Smooth muscle cell (in vitro differentiated cells): Measurements from ENCODE around the gene SGMS2. TPM values are rescaled to one million over a fixed set of nuclear protein-coding genes. Genes with fewer than 3 reads are reported as not detected.

Experiments
- DNase-seq: peaks from one replicate; lab custom pipeline; 2025; ENCODE audit not compliant: unreplicated experiment; lab: John Stamatoyannopoulos, UW
- H2AFZ ChIP-seq: fragments of 200-600 bp; sonication (generic); 2 replicates; pipeline ENCODE4 v1.6.0; 2016; ENCODE audit warnings: antibody characterized with exemption, low read depth, mild to moderate bottlenecking
- H3F3A ChIP-seq: fragments of 200-600 bp; sonication (generic); 2 replicates; pipeline ENCODE4 v1.6.0; 2017; ENCODE audit warnings: antibody characterized with exemption, low read depth
- H3K27ac ChIP-seq: fragments of 200-600 bp; sonication (generic); 2 replicates; pipeline ENCODE4 v1.5.1; 2016; ENCODE audit warnings: low read depth, mild to moderate bottlenecking
- H3K27me3 ChIP-seq: fragments of 200-600 bp; sonication (generic); 2 replicates; pipeline ENCODE4 v1.6.1; 2016; ENCODE audit warnings: low read depth, mild to moderate bottlenecking
- H3K36me3 ChIP-seq: fragments of 200-600 bp; sonication (generic); 2 replicates; pipeline ENCODE4 v1.5.1; 2016; ENCODE audit warnings: low read depth
- H3K4me1 ChIP-seq: fragments of 200-600 bp; sonication (generic); 2 replicates; pipeline ENCODE4 v1.5.1; 2016; ENCODE audit warnings: low read depth
- H3K4me2 ChIP-seq: fragments of 200-600 bp; sonication (generic); 2 replicates; pipeline ENCODE4 v1.6.0; 2016; ENCODE audit warnings: mild to moderate bottlenecking
- H3K4me3 ChIP-seq: fragments of 200-600 bp; sonication (generic); 2 replicates; pipeline ENCODE4 v1.5.1; 2016; ENCODE audit warnings: mild to moderate bottlenecking
- H3K79me2 ChIP-seq: fragments of 200-600 bp; sonication (generic); 2 replicates; pipeline ENCODE4 v1.6.0; 2016; ENCODE audit warnings: low read depth, mild to moderate bottlenecking
- H3K9ac ChIP-seq: fragments of 200-600 bp; sonication (generic); 2 replicates; pipeline ENCODE4 v1.6.0; 2016; ENCODE audit warnings: low read depth
- H3K9me3 ChIP-seq: fragments of 200-600 bp; sonication (generic); replicated peaks from 2 replicates; pipeline ENCODE4 v1.5.1; 2016; ENCODE audit warnings: low read depth
- H4K20me1 ChIP-seq: fragments of 200-600 bp; sonication (generic); 2 replicates; pipeline ENCODE4 v1.6.0; 2016; ENCODE audit warnings: low read depth
- WGBS: methylation state at CpG from one replicate; pipeline ENCODE4 v1.1.7; 2016; ENCODE audit warnings: low lambda C conversion rate; 5-methylcytosine and 5-hydroxymethylcytosine counted together
- polyA plus RNA-seq: library from polyadenylated mRNA; unstranded; fragments of >200 nt; fragmentation: Nextera tagmentation; extraction: Ambion mirVana; gene quantifications from 2 replicates; pipeline ENCODE4 v1.2.1, GENCODE V29; 2016
- total RNA-seq: library from RNA; depleted of rRNA; stranded (reverse); fragments of >200 nt; gene quantifications from 2 replicates; pipeline ENCODE4 v1.2.3, GENCODE V29; 2014
- TF ChIP-seq, protein P1 (sequence below): fragments of 200-600 bp; sonication (generic); IDR thresholded peaks from 2 replicates; pipeline ENCODE4 v1.5.1; 2017; ENCODE audit warnings: borderline replicate concordance, mild to moderate bottlenecking, antibody characterized with exemption; ENCODE audit not compliant: insufficient read depth, poor library complexity, severe bottlenecking

Gene SGMS2
- total and polyA plus RNA-seq, 2 experiments from 2014 or later = 16.2 to 55.5 TPM

DNA sequence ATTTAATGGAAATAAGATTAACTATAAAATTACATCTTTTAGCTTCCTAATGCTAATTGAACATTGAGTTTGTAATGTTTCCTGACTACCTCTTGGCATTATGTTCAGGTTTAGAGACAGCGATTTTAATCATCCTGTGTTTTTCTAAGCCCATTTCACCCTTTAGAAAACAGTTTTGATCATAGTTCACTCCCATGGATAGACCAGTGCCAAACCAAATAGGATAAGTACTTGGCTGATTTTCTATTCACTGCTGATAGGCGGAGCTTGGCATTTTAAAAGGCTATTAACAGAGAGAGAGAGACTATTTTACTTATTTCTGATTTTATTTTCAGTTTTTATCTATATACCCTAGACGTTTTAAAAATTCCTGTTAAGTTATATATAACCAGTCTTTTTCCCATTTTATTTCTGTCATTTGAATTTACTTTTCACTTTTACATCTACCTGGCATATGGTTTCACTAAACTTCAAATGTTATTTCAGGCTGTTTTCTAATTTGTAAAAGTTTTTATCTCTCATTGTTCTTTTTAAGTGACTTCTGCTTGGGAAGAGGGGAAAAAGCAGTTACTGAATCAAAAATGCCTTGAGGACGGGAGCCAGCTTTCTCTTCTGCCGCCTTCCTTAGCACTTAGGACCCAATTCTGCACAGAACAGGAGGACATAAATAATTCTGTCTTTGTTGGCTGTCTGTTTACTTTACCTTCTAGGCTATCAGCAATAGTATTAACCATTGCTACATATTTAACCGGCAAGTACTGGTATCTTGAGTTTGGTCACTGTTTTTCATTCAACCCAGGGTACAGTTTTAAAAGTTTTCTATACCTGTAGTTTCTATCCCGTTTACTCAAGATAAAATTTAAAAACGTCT lies 46.4 kb downstream of the SGMS2 start:
- no peak overlapping the region for H3K4me2 ChIP-seq
- no peak overlapping the region for H3K9ac ChIP-seq
- no peak overlapping the region for H2AFZ ChIP-seq
- no peaks in the 10 kb centered on the region for H3K9me3 ChIP-seq
- H3K79me2 ChIP-seq = no peaks in the 10 kb centered on the region
- no peaks in the 10 kb centered on the region for H3K27me3 ChIP-seq
- H3K4me1 ChIP-seq = no peaks in the 10 kb centered on the region
- TF ChIP-seq, protein P1, sequence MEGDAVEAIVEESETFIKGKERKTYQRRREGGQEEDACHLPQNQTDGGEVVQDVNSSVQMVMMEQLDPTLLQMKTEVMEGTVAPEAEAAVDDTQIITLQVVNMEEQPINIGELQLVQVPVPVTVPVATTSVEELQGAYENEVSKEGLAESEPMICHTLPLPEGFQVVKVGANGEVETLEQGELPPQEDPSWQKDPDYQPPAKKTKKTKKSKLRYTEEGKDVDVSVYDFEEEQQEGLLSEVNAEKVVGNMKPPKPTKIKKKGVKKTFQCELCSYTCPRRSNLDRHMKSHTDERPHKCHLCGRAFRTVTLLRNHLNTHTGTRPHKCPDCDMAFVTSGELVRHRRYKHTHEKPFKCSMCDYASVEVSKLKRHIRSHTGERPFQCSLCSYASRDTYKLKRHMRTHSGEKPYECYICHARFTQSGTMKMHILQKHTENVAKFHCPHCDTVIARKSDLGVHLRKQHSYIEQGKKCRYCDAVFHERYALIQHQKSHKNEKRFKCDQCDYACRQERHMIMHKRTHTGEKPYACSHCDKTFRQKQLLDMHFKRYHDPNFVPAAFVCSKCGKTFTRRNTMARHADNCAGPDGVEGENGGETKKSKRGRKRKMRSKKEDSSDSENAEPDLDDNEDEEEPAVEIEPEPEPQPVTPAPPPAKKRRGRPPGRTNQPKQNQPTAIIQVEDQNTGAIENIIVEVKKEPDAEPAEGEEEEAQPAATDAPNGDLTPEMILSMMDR = no peak
- H3K36me3 ChIP-seq = peaks cover 4% of the 10 kb centered on the region
- H4K20me1 ChIP-seq = no peaks in the 10 kb centered on the region
- no peaks in the 10 kb centered on the region for H3F3A ChIP-seq
- no peak overlapping the region for H3K27ac ChIP-seq
- no peak overlapping the region for H3K4me3 ChIP-seq
- 77% methylated on average over 8 of the region's 8 CpGs for WGBS
- DNase-seq = no peak

GRCh38 chr4:107874024-107874423 lies 49.3 kb downstream of the SGMS2 start:
- H2AFZ ChIP-seq = no peak overlapping the region
- H3K9ac ChIP-seq = no peak overlapping the region
- TF ChIP-seq, protein P1 = no peak
- H3K79me2 ChIP-seq = no peaks in the 10 kb centered on the region
- WGBS = 95% methylated on average over 3 of the region's 3 CpGs
- no peaks in the 10 kb centered on the region for H3F3A ChIP-seq
- H3K27me3 ChIP-seq = no peaks in the 10 kb centered on the region
- H3K4me1 ChIP-seq = no peaks in the 10 kb centered on the region
- H3K36me3 ChIP-seq = peaks cover 4% of the 10 kb centered on the region
- no peak overlapping the region for H3K4me3 ChIP-seq
- no peaks in the 10 kb centered on the region for H3K9me3 ChIP-seq
- no peak overlapping the region for H3K27ac ChIP-seq
- no peak overlapping the region for H3K4me2 ChIP-seq
- peaks cover 4% of the 10 kb centered on the region for H4K20me1 ChIP-seq
- DNase-seq = no peak

DNA sequence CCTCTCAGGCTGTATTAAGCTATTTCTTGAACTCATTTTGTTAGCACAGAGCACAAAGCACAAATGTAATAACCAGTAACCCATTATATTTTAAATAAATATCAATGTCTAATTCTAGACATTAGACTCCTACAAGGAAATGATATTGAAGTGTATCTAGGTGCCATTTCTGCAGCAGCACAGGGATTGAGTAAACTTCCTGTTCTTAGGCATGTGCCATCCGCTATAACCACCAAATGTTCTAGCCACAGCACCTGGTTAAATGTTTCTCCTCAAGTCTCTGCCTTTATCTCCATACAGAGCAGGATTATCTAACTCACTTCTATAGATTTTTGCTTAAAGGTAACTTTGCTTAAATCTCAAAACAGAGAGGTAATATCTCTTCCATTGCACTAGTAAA lies 51.4 kb downstream of the SGMS2 start:
- Histone ChIP-seq H3K36me3 (peaks cover 4% of the 10 kb centered on the region), H4K20me1 (peaks cover 4% of the 10 kb centered on the region), H3K9me3 (no peaks in the 10 kb centered on the region), H3F3A (no peaks in the 10 kb centered on the region), H3K9ac (no peak overlapping the region), H3K27me3 (no peaks in the 10 kb centered on the region), H3K27ac (no peak overlapping the region), H3K4me2 (no peak overlapping the region), H3K4me3 (no peak overlapping the region), H3K79me2 (no peaks in the 10 kb centered on the region), H3K4me1 (no peaks in the 10 kb centered on the region), H2AFZ (no peak overlapping the region)
- WGBS = 88% methylated on average over 1 of the region's 1 CpG
- no peak for DNase-seq
- TF ChIP-seq, protein P1 = no peak

DNA sequence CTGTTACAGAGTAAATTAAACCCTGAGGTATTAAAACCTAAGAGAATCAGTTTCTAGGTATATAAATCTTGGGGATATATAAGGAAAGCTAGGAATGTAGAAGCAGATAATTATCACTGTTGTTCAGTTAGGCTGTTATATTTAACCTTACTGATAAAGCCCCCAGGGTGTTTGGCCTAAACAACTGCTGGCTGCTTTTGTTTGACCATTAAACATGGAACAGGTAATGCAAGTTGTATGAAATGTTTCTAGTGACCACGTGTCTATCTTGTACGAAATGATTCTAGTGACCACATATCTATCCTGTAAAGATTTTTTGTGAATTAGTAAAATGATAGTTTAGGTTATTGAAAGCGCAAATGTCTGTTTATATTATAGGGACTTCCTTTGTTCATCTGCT lies 52.6 kb downstream of the SGMS2 start:
- Histone ChIP-seq H3K27me3 (no peaks in the 10 kb centered on the region), H3F3A (no peaks in the 10 kb centered on the region), H4K20me1 (peaks cover 4% of the 10 kb centered on the region), H3K36me3 (peaks cover 4% of the 10 kb centered on the region), H3K79me2 (no peaks in the 10 kb centered on the region), H3K4me2 (no peak overlapping the region), H2AFZ (no peak overlapping the region), H3K4me3 (no peak overlapping the region), H3K27ac (no peak overlapping the region), H3K9ac (no peak overlapping the region), H3K9me3 (no peaks in the 10 kb centered on the region), H3K4me1 (no peaks in the 10 kb centered on the region)
- DNase-seq = no peak
- TF ChIP-seq, protein P1 = no peak
- WGBS = 50% methylated on average over 3 of the region's 3 CpGs
